ENCODE measurements around the gene SEC14L2.
A peak's percentile ranks its signal among the peaks of the same experiment; 100 is the strongest.
"Not testable (repeated sequence)": the region's sequence is repeated elsewhere in the genome, so short reads cannot be mapped to it uniquely, and the experiment has no call there.

The SEC14L2 gene

DNA sequence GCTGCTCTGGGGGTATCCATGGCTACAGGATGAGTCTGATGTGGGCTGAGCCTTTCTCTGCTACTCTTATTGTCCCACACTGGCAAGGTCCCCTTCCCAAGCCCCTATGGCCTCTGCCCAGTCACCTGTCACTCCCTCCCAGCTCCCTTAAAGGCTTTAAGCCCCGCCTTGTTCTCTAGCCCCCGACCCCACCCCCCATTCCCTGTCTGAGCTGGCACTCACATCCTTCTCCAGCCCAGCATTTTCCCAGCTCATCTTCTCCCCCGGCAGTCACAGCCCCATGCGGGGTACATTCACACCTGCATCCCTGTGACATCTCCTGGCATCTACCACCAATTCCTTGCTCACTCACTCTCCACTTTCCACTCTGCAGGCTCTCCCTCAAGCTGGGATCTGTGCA lies 33.1 kb downstream of the SEC14L2 start:
- DNase-seq = no peak

DNA sequence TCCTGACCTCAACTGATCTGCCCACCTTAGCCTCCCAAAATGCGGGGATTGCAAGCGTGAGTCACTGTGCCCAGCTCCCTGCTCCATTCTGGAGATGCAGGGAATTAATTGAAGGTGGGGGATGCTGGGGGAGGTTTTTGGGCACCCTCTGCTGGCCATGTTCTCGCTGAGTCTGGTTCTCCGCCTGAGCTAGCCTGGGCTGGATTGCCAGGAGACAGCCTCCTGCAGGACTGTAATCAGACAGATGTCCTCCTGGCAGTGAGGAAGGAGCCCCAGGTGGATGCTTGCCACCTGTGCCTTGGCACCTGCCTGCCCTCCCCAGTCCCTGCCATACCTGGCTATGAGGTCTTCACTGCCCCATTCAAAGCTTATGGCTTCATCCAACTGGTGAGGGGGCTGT lies 34.1 kb downstream of the SEC14L2 start:
- DNase-seq = no peak

GRCh38 chr22:30432096-30432495 lies 35.3 kb downstream of the SEC14L2 start:
- no peak for DNase-seq

- DNase-seq = no peak
Observed at GRCh38 chr22:30432520-30432919, 35.7 kb downstream of the SEC14L2 start.

DNA sequence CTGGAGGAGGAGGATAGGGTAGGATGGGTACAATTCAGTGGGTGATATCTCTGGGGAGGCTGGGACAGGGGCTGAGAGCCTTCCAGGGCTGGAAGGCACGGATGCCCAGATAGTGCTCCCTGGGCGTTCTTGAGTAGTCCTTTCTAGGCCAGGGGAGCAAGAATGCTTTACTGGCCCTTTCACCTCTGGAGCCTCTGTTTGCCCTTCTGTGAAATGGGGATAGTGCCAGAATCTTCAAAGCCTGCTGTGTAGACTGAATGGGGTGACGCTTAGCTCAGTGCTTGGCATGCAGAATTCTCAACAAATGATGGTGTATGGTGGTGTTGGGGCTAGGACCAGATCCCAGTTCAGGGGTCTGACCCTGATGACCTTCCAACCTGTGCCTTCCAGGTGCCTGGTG lies 36.4 kb downstream of the SEC14L2 start:
- DNase-seq = no peak

DNA sequence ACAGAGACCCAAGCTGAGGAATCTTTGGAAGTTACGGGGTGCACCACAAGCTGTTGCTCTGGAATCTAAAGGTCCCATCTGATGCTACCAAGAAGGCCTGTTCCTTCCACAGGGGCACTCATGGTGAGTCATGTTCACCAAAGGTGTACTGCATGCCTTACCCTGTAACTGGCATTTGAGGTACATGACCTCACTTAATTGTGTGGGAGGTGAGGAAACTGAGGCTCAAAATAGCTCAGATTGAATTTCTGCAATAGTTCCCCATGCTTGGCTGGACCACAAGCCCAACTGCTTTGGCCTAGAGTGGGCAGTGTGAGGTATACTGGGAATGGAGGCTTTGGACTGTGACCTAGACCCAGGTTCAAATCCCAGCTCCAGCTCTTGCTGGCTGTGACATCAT lies 37.0 kb downstream of the SEC14L2 start:
- no peak for DNase-seq

GRCh38 chr22:30434843-30435242 lies 38.0 kb downstream of the SEC14L2 start:
- DNase-seq = no peak

GRCh38 chr22:30435674-30436126 lies 38.9 kb downstream of the SEC14L2 start:
- DNase-seq = peak; percentile 68 to 77

DNA sequence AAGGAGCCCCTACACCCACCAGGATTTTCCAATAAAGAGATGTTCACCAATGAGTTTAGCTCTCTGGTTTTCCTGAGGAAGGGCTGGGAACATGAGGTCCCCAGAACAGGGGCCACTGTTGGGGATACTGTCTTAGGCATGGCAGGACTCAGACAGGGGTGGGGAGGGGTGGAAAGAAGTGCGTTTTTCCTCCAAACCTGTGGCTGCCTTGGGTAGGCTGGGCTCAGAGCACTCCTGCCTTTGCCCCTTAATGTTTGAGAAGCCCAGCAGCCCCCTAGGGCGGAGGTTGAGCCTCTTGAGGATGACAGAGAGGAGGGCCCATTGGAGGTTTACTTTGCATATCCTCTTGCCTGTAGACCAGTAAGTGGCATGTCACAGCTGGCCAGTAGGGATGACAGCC lies 39.4 kb downstream of the SEC14L2 start:
- DNase-seq = no peak

DNA sequence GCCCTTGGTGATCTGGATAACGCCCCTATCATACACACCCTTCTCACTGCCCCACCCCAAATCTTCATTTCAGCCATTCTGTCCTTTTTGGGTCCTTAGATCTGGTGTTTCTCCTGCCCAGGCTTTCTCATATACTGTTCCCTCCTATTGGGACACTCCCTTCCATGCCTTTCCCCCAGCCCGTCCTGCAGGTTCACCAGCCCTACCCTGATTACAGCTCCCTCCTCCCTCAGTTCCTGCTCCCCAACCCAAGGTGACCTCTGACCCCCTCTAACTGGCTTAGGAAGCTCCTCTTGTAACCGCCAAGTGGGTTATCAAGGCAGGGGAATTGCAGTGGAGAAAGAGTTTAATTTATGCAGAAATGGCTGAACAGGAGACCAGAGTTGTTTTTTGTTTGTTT lies 41.7 kb downstream of the SEC14L2 start:
- no peak for DNase-seq

- DNase-seq = no peak
Observed at GRCh38 chr22:30439226-30439625, 42.4 kb downstream of the SEC14L2 start.

DNA sequence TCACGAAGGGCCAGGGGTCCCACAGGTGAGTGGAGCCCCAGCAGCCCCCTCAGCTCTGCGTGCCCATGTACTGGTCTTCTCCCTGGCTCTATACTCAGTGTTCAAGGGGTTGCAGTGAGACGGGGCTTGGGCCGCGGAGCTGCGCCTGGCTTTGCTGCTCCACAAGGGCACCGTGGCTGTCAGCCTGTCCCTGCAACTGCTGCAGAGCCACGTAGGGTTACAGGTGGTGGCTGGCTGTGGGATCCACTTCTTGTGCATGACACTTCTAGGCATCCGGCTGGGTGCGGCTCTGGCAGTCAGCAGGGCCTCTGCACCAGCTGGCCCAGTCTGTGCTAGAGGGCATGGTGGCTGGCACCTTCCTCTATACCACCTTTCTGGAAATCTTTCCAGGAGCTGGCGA lies 43.0 kb downstream of the SEC14L2 start:
- no peak for DNase-seq

- DNase-seq = no peak
Observed at GRCh38 chr22:30441088-30441487, 44.3 kb downstream of the SEC14L2 start.

DNA sequence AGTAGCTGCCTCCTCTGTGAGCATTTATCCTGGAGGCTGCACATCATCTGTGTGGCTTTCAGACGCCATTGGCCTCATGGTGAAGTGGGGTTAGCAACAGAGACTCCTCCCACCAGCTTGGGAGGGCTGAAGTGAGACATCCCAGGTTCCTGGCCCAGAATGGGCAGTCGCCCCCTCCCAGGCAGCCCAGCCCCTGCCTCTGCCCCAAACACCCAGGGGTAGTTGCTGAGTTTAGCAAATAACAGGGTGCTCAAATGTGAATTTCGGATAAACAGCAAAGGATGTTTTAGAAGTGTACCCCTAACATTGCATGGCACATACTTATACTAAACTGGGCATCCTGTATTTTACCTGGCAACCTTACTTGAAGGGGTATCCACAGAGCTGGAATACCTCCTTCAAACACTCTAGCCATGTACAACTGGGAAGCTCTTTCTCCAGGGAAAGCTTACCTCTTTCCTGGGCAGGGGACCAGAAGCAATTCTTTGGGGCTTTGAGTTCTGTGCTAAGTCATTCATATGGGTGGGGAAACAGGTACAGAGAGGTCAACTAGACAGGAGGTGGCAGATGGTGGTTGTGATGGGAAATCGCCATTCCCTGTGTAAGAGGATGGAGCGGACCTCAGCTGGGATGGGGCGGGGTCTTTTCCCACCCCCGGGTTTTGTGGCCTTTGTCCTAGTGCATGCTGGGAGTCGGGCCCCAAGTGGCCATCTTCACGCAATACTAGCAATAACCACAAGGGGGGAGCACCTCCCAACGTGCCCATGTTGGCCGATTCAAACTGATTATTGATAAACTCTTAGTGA lies 48.0 kb downstream of the SEC14L2 start:
- DNase-seq = peak; percentile 62 to 64

- DNase-seq = no peak
Observed at GRCh38 chr22:30445438-30446145, 48.8 kb downstream of the SEC14L2 start.

DNA sequence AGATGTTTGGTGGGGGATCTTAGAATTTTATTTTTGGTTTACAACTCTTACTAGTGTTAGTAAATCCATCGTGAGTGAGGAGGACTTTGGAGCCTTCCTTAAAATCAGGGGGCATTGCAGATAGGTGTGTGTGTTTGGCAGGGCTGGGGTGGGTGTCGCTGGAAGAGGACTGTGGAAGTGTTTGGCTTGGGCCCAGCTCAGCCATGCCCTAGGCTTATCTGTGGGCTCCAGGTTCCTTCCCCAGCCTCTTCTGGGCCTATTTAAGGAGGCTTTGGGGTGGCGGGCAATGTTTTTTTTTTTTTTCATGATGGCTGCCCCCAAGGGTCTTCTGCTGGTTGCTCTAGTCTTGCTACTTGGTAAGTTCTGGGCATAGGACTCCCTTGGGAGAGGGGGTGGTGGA lies 50.8 kb downstream of the SEC14L2 start:
- DNase-seq = no peak

GRCh38 chr22:30451488-30451887 lies 54.7 kb downstream of the SEC14L2 start:
- DNase-seq = not testable (repeated sequence)

DNA sequence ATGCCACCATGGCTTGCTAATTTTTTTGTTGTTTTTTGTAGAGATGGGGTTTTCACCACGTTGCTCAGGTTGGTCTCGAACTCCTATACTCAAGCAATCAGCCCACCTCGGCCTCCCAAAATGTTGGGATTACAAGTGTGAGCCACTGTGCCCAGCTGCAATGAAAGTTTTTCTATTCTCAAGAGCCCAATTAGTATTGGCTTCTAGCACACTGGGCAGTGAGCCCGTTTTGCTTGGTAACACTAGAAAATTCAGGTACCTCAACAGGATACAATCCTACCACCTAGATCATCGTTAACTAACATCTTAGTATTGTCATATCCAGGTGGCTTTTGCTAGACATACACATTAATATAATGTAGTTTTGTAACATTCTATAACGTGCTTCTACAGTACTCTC lies 56.0 kb downstream of the SEC14L2 start:
- DNase-seq = no peak

- peak in 1 of 2 donors; percentile 46 for DNase-seq
Observed at GRCh38 chr22:30453731-30454510, 57.1 kb downstream of the SEC14L2 start.

GRCh38 chr22:30455075-30455840 lies 58.4 kb downstream of the SEC14L2 start:
- DNase-seq = no peak

GRCh38 chr22:30457981-30458380 lies 61.2 kb downstream of the SEC14L2 start:
- no peak for DNase-seq

DNA sequence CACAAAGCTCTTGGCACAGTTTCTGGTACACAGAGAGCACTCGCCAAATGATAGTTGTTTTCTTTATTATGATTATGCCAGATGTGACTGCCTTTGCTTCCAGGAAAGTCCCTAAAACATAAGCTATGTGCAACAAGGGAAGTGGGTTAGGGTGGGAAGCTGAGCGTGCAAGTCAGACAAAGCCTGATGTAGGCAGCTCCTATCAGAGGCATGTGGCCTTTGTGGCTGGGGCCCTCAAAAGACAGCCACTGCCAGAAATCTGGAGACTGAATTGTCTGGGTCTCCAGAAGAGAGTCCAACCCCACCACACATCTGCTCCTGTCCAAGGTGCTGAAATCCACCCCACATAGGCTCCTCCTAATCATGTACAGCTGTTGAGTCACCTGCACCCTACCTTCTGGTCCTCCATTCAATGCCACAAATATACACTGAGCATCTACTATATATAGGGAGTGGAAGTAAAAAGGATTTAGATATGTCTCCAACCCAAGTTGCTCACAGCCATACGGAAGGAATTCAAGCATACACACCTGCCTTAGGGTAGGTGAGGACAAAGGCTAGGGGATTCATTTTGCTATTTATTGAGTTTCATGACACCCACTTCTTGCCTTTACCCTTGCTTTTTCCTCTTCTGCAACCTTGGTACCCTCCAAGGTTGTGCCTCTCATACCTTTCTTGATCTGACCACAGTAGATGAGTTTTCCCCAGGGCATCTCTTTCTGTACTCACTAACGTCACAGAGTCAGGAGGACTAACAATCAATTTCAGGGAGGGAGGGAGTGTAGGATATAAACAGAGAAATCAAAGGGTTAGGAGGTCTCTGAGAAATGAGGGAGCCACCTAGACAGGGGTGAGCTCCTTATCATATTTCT lies 62.6 kb downstream of the SEC14L2 start:
- no peak for DNase-seq

Measured in stimulated activated CD4-positive, alpha-beta T cell treated with anti-CD3 and anti-CD28 coated beads, Interleukin-2, amount 100 ng/mL, for 24 hours (primary cell).